HUES6 (cell line): ENCODE measurements around the gene SH3TC2.

Experiments
- H3K27ac ChIP-seq: 2 replicates; pipeline ENCODE4 v1.7.0; 2013; ENCODE audit warnings: low read depth, mild to moderate bottlenecking, low read length, inconsistent platforms
- H3K27me3 ChIP-seq: 2 replicates; pipeline ENCODE4 v1.6.1; 2013; ENCODE audit warnings: low read length; ENCODE audit not compliant: control insufficient read depth, insufficient read depth
- H3K36me3 ChIP-seq: 2 replicates; pipeline ENCODE4 v1.6.1; 2013; ENCODE audit warnings: low read length; ENCODE audit not compliant: control insufficient read depth, insufficient read depth
- H3K4me1 ChIP-seq: 2 replicates; pipeline ENCODE4 v1.6.1; 2013; ENCODE audit warnings: low read length; ENCODE audit not compliant: control insufficient read depth, insufficient read depth
- H3K4me3 ChIP-seq: 2 replicates; pipeline ENCODE4 v1.5.1; 2013; ENCODE audit warnings: low read depth, low read length
- H3K9ac ChIP-seq: one replicate; pipeline ENCODE4 v1.6.1; 2013; ENCODE audit warnings: mild to moderate bottlenecking, low read length
- H3K9me3 ChIP-seq: 2 replicates; pipeline ENCODE4 v1.6.1; 2013; ENCODE audit warnings: low read depth, low read length; ENCODE audit not compliant: control insufficient read depth, insufficient read depth

Gene SH3TC2

DNA sequence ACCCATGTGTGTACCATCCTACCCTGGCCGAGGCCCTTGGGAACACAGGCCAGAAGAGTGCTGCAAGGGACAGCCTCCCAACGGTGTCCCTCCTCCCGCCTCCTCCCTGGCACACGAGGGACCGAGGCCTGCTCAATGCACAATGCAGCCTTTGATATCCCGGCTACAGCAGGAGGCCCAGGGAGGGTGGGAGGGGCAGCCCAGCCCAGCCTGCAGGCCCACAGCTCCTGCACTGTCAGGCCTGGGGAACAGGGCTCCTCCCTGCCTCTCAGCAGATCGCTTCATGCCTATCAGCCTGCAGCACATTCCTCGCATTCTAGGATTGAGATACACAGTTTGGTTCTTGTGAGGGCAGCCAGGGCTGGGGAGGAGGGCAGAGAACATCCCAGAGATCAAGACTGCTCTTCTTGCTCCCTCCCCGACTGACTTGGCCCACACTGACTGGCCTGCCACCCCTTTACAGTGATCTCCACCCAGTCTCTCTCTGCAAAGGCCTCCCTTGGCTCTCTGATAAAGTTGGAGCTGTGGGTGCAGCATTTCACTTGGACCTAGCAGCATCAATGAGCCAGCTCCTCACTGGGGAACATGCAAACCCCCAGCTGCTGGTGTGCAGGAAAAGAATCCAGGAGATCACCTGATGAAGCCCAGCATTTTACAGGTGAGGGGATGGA is at the start of gene SH3TC2:
Gene SH3TC2 (minus strand): TSS at position 46 of the 671 bp plus-strand sequence. CDS start 40 bp downstream, at position 6.
- Histone ChIP-seq H3K9ac (peak within 1 kb of the TSS; percentile 44), H3K4me1 (peaks cover 18% of the 10 kb centered on the region), H3K27me3 (no peaks in the 10 kb centered on the region), H3K4me3 (no peak within 1 kb of the TSS; the same call in 1 of the 2 replicates), H3K27ac (peak within 1 kb of the TSS; percentile 76; the same call in 1 of the 2 replicates), H3K9me3 (peaks cover 7% of the 10 kb centered on the region; the same call in 1 of the 2 replicates), H3K36me3 (no peaks in the 10 kb centered on the region)

DNA sequence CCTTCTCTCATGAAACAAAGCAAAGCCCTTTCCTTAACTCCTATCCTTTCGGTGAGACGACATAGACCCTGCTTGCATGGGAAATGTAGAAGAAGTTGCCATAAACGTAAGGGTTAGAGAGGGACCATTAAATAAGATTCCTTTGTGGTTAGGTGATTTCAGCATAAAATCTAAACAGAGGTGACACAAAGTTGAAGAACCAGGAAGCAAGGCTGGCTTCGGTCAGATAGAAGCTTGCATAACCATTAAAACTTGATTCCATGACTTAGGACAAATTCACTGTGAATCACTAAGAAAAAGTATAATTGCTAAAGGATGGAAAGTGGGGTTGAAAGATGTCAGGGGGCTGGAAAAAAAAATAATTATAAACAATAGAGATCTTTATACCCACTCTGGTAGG is 47.5 kb upstream of the SH3TC2 start:
- no peak overlapping the region for H3K27ac ChIP-seq
- no peak overlapping the region for H3K9ac ChIP-seq
- no peaks in the 10 kb centered on the region for H3K36me3 ChIP-seq
- H3K4me1 ChIP-seq = no peaks in the 10 kb centered on the region
- H3K27me3 ChIP-seq = no peaks in the 10 kb centered on the region
- no peaks in the 10 kb centered on the region for H3K9me3 ChIP-seq
- no peak overlapping the region for H3K4me3 ChIP-seq

DNA sequence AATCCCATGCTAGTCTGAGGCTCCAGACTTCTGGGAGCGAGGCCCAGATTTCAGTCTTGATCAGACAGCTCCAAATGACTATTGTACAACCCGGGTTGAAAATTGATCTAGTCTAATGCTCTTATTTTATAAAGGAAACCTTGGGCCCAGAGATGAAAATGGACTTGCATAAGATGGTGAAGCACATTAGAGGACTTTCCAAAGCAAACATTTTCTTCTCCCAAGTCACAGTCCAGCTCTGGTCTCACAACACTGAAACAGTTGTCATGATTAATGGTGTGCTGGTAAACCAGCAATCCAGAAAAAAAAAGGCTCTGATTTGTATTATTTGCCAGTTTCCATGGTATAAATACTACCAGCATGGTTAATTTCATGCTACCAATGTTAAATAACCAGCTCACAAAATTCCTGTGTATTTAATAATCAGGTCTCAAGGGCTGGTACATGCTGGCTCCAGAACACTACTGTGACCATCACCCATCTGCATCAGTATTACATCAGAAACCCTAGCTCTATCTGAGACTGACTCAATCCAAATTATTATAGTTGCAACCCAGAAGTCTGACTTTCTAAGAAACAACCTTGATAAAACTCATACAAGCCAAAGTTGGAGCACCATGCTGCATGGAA is 45.9 kb upstream of the SH3TC2 start:
- Histone ChIP-seq H3K9ac (no peak overlapping the region), H3K27me3 (no peaks in the 10 kb centered on the region), H3K9me3 (no peaks in the 10 kb centered on the region), H3K4me1 (no peaks in the 10 kb centered on the region), H3K36me3 (no peaks in the 10 kb centered on the region), H3K4me3 (no peak overlapping the region), H3K27ac (no peak overlapping the region)

DNA sequence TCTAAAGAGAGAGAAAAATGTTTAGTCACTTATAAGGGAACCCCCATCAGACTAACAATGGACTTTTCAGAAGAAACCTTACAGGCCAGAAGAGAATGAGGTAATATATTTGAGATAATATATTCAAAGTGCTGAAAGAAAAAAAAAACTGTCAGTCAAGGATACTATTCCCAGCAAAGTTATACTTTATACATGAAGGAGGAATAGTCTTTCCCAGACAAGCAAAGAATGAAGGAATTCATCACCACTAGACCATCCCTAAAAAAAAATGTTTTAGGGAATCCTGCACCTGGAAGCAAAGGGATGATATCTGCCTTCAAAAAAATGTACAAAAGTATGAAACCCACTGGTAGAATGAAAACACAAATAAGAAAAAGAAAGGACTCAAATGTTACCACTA is 37.5 kb upstream of the SH3TC2 start:
- Histone ChIP-seq H3K4me1 (no peaks in the 10 kb centered on the region), H3K36me3 (no peaks in the 10 kb centered on the region), H3K27me3 (no peaks in the 10 kb centered on the region), H3K9ac (no peak overlapping the region), H3K9me3 (peaks cover 11% of the 10 kb centered on the region; the same call in 1 of the 2 replicates), H3K4me3 (no peak overlapping the region), H3K27ac (no peak overlapping the region)

DNA sequence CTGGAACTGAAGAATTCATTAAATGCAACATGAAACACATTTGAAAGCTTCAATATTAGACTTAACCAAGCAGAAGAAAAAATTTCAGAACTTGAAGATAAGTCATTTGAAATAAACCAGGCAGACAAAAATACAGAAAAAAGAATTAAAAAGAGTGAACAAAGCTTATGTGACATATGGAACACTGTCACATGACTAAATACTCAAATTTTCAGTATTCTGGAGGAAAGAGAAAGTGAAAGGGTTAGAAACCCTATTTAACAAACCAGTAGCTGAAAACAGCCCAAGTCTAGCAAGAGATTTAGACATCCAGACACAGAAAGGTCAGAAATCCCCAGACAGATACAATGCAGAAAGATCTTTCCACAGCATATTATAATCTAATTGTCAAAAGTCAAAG is 37.1 kb upstream of the SH3TC2 start:
- Histone ChIP-seq H3K4me3 (no peak overlapping the region), H3K4me1 (no peaks in the 10 kb centered on the region), H3K36me3 (no peaks in the 10 kb centered on the region), H3K27ac (no peak overlapping the region), H3K27me3 (no peaks in the 10 kb centered on the region), H3K9ac (no peak overlapping the region), H3K9me3 (peaks cover 11% of the 10 kb centered on the region; the same call in 1 of the 2 replicates)

DNA sequence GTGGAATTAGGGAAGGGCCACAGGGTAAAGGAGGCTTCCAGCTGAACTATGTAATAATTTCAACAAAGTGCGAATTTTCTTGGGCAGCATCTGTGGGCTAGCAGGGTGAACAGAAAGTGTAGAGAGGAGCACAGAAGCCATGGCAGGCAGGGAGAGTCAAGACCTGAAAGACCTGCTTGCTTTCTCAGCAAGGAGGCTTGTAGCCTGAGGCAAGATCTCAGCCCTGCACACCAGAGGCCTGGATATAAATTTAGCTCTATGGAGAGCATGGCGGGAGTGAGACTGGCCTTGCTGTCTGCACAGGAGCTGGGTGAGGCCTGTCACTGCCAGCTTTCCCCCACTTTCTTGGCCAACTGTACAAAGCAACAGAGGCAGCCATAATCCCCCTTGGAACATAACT is 32.1 kb upstream of the SH3TC2 start:
- Histone ChIP-seq H3K27me3 (no peaks in the 10 kb centered on the region), H3K27ac (no peak overlapping the region), H3K4me3 (no peak overlapping the region), H3K4me1 (no peaks in the 10 kb centered on the region), H3K36me3 (no peaks in the 10 kb centered on the region), H3K9ac (no peak overlapping the region), H3K9me3 (peaks cover 4% of the 10 kb centered on the region; the same call in 1 of the 2 replicates)

DNA sequence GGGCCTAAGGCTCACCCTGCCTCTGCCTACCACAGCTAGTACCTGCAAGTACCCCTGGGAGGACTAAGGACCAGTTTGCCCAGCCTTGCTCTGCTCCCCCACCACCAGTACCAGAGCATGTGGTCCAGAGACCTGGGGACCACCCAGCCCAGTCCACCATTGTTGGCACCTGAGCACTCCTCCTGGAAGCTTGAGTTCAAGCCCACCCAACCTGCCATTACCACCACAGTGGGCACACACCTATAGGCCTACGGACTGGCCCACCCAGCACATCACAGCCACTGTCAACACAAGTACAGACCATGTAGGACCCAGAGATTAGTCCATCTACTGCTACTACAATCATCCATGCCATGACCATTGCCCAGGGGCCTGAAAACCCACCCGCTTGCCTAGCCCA is 30.8 kb upstream of the SH3TC2 start:
- no peak overlapping the region for H3K27ac ChIP-seq
- 0 out of 2 replicates have a peak, but pooled peaks cover 4% of the 10 kb centered on the region for H3K9me3 ChIP-seq
- H3K4me3 ChIP-seq = no peak overlapping the region
- no peaks in the 10 kb centered on the region for H3K4me1 ChIP-seq
- no peak overlapping the region for H3K9ac ChIP-seq
- H3K27me3 ChIP-seq = no peaks in the 10 kb centered on the region
- H3K36me3 ChIP-seq = no peaks in the 10 kb centered on the region

DNA sequence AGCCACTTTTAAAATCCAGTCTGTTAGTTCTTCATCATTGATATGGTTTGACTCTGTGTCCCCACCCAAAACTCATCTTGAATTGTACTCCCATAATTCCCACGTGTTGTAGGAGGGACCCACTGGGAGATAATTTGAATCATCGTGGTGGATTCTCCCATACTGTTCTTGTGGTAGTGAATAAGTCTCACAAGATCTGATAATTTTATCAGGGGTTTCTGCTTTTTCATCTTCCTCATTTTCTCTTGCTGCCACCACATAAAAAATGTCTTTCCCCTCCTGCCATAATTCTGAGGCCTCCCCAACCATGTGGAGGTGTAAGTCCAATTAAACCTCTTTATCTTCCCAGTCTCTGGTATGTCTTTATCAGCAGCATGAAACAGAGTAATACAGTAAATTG is 26.9 kb upstream of the SH3TC2 start:
- Histone ChIP-seq H3K27me3 (no peaks in the 10 kb centered on the region), H3K9ac (no peak overlapping the region), H3K36me3 (no peaks in the 10 kb centered on the region), H3K9me3 (no peaks in the 10 kb centered on the region; the same call in 1 of the 2 replicates), H3K27ac (no peak overlapping the region), H3K4me1 (no peaks in the 10 kb centered on the region), H3K4me3 (no peak overlapping the region)

DNA sequence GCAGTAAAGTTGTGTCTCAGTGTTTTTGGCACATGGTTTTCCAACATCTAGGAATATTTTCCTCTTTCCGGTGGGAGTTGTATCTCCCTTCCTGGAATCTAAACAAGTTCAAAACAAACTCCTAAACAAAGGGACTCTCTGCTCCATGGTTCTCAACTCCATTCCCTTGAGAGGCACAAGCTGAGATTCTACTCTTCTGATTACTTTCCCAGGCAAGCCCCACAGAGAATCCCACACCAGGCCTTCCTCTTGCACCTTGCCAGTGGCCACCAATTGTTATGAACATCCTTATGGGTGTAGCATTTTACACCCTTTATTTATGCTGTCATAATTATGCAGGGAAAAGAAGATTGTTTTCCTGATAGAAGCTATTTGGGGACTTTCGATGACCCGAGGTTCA is 25.8 kb upstream of the SH3TC2 start:
- H3K27ac ChIP-seq = no peak overlapping the region
- H3K4me3 ChIP-seq = no peak overlapping the region
- no peak overlapping the region for H3K9ac ChIP-seq
- H3K4me1 ChIP-seq = no peaks in the 10 kb centered on the region
- H3K27me3 ChIP-seq = no peaks in the 10 kb centered on the region
- no peaks in the 10 kb centered on the region for H3K36me3 ChIP-seq
- H3K9me3 ChIP-seq = no peaks in the 10 kb centered on the region; the same call in 1 of the 2 replicates

DNA sequence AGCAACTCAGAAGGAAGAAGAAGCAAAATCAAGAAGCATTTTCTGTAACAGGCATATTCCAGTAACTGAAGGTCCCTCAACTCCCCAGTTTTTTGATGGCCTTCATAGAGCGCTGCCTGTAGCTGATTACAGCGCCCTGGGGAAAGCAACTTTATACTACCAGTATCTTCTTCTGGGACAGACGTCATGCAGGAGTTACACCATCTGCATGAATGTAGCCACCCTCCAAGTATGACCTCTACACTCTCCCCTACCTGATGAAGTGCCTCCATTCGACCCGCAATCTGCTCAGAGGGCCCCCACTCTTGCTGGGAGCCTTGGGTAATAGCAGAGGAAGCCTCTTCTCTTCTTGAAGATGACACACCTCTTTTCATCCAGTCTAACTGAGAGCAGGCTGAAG is 21.0 kb upstream of the SH3TC2 start:
- H3K4me3 ChIP-seq = no peak overlapping the region
- no peaks in the 10 kb centered on the region for H3K4me1 ChIP-seq
- no peak overlapping the region for H3K9ac ChIP-seq
- H3K27ac ChIP-seq = no peak overlapping the region
- H3K27me3 ChIP-seq = no peaks in the 10 kb centered on the region
- no peaks in the 10 kb centered on the region; the same call in 1 of the 2 replicates for H3K9me3 ChIP-seq
- no peaks in the 10 kb centered on the region for H3K36me3 ChIP-seq

DNA sequence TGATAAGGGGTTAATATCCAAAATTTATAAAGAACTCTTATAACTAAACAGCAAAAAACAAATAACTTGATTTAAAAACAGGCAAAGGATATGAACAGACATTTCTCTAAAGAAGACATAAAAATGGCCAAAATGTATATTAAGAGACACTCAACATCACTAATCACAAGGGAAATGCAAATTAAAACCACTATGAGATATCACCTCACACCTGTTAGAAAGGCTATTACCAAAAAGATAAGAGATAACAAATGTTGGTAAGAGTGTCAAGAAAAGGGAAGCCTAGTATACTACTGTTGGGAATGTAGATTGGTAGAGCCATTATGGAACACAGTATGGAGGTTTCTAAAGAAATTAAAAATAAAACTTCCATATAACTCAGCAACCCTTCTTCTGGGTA is 19.4 kb upstream of the SH3TC2 start:
- Histone ChIP-seq H3K9ac (no peak overlapping the region), H3K27ac (no peak overlapping the region), H3K9me3 (no peaks in the 10 kb centered on the region), H3K27me3 (no peaks in the 10 kb centered on the region), H3K36me3 (no peaks in the 10 kb centered on the region), H3K4me1 (no peaks in the 10 kb centered on the region), H3K4me3 (no peak overlapping the region)
